Parathyroid adenoma (tissue), 2 donors: Measurements from ENCODE around the gene TDO2.

Experiments used
- H2AFZ ChIP-seq: fragments of 300-600 bp; sonication (generic); one replicate; pipeline ENCODE4 v1.7.0; 2017; ENCODE audit warnings: antibody characterized with exemption, mild to moderate bottlenecking
- H3K27ac ChIP-seq: fragments of 300-600 bp; sonication (generic); one replicate; pipeline ENCODE4 v1.7.0; 2017
- H3K27me3 ChIP-seq: fragments of 300-600 bp; sonication (generic); one replicate; pipeline ENCODE4 v1.7.0; 2017; ENCODE audit warnings: low read length; ENCODE audit not compliant: control insufficient read depth, insufficient read depth
- H3K36me3 ChIP-seq: fragments of 300-600 bp; sonication (generic); one replicate; pipeline ENCODE4 v1.7.0; 2017; ENCODE audit warnings: low read length; ENCODE audit not compliant: control insufficient read depth, insufficient read depth
- H3K4me1 ChIP-seq: fragments of 300-600 bp; sonication (generic); one replicate; pipeline ENCODE4 v1.7.0; 2017; ENCODE audit warnings: control low read depth
- H3K4me2 ChIP-seq: fragments of 300-600 bp; sonication (generic); one replicate; pipeline ENCODE4 v1.7.0; 2017; ENCODE audit warnings: low read length
- H3K4me3 ChIP-seq: fragments of 300-600 bp; sonication (generic); one replicate; pipeline ENCODE4 v1.7.0; 2017; ENCODE audit warnings: low read depth, low read length
- H3K79me2 ChIP-seq: fragments of 300-600 bp; sonication (generic); one replicate; pipeline ENCODE4 v1.7.0; 2017; ENCODE audit warnings: control low read depth
- H3K9ac ChIP-seq: fragments of 300-600 bp; sonication (generic); one replicate; pipeline ENCODE4 v1.7.0; 2017; ENCODE audit warnings: mild to moderate bottlenecking
- H3K9me3 ChIP-seq: fragments of 300-600 bp; sonication (generic); one replicate; pipeline ENCODE4 v1.7.0; 2017; ENCODE audit warnings: low read length; ENCODE audit not compliant: control insufficient read depth
- TF ChIP-seq, protein P1 (sequence below): fragments of 300-600 bp; sonication (generic); IDR thresholded peaks from one replicate; pipeline ENCODE4 v1.7.0; 2017; ENCODE audit warnings: antibody characterized with exemption, mild to moderate bottlenecking
- donor health status: primary hyperparathyroidism.

Gene TDO2

DNA sequence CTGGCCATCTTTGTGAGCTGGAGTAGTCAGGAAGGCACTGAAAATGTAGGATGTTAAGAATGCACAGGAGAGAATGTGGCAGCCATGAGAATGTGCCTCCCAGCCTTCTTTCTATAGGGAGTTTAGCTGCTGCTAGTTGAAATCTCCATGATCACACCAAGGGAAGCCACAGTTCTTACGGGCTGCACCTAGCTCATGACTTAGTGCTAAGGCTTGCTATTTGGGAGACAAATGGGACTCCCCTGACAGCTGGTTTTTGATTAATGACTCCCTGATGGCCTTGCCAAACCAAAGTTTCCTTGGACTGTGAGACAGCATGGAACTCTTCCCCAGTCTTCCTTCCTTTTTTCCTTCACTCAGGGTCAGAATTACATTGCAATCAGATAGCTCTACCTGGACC is 41.0 kb downstream of the TDO2 start:
- Histone ChIP-seq H3K4me1 (no peaks in the 10 kb centered on the region), H3K36me3 (no peaks in the 10 kb centered on the region), H3K9me3 (no peaks in the 10 kb centered on the region), H3K27ac (no peak overlapping the region), H3K79me2 (no peaks in the 10 kb centered on the region), H2AFZ (no peak overlapping the region), H3K27me3 (no peaks in the 10 kb centered on the region), H3K4me3 (no peak overlapping the region), H3K4me2 (no peak overlapping the region), H3K9ac (no peak overlapping the region)
- TF ChIP-seq, protein P1, sequence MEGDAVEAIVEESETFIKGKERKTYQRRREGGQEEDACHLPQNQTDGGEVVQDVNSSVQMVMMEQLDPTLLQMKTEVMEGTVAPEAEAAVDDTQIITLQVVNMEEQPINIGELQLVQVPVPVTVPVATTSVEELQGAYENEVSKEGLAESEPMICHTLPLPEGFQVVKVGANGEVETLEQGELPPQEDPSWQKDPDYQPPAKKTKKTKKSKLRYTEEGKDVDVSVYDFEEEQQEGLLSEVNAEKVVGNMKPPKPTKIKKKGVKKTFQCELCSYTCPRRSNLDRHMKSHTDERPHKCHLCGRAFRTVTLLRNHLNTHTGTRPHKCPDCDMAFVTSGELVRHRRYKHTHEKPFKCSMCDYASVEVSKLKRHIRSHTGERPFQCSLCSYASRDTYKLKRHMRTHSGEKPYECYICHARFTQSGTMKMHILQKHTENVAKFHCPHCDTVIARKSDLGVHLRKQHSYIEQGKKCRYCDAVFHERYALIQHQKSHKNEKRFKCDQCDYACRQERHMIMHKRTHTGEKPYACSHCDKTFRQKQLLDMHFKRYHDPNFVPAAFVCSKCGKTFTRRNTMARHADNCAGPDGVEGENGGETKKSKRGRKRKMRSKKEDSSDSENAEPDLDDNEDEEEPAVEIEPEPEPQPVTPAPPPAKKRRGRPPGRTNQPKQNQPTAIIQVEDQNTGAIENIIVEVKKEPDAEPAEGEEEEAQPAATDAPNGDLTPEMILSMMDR = no peak

- H3K36me3 ChIP-seq = no peaks in the 10 kb centered on the region
- H3K27me3 ChIP-seq = no peaks in the 10 kb centered on the region
- no peak overlapping the region for H3K4me2 ChIP-seq
- no peak overlapping the region for H3K4me3 ChIP-seq
- no peaks in the 10 kb centered on the region for H3K9me3 ChIP-seq
- TF ChIP-seq, protein P1 = no peak
- no peak overlapping the region for H3K27ac ChIP-seq
- H2AFZ ChIP-seq = no peak overlapping the region
- no peak overlapping the region for H3K9ac ChIP-seq
- no peaks in the 10 kb centered on the region for H3K79me2 ChIP-seq
- H3K4me1 ChIP-seq = no peaks in the 10 kb centered on the region
Observed at GRCh38 chr4:155946486-155946885, 43.0 kb downstream of the TDO2 start.

DNA sequence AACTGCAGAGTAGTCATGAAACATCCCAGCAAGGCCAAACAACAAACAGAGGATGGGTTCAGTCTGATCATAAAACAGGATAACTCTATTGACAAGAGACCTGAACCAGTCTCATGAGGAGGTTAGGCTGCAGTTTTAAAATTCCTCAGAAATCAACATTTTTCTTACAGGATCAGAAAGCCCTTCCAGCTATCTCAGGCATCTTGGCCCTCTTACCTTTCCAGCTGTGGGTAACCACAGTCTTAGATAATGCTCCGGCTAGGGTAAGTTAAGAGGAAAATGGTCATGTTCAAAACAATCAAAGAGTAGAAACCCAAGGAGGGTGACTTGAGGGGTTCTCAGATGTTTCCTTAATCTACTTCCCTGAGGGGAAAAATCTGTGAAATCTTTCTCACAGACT is 45.0 kb downstream of the TDO2 start:
- TF ChIP-seq, protein P1 = no peak
- H2AFZ ChIP-seq = no peak overlapping the region
- H3K79me2 ChIP-seq = no peaks in the 10 kb centered on the region
- no peak overlapping the region for H3K27ac ChIP-seq
- no peak overlapping the region for H3K9ac ChIP-seq
- H3K4me2 ChIP-seq = no peak overlapping the region
- no peaks in the 10 kb centered on the region for H3K4me1 ChIP-seq
- no peaks in the 10 kb centered on the region for H3K36me3 ChIP-seq
- no peaks in the 10 kb centered on the region for H3K9me3 ChIP-seq
- no peak overlapping the region for H3K4me3 ChIP-seq
- H3K27me3 ChIP-seq = no peaks in the 10 kb centered on the region

DNA sequence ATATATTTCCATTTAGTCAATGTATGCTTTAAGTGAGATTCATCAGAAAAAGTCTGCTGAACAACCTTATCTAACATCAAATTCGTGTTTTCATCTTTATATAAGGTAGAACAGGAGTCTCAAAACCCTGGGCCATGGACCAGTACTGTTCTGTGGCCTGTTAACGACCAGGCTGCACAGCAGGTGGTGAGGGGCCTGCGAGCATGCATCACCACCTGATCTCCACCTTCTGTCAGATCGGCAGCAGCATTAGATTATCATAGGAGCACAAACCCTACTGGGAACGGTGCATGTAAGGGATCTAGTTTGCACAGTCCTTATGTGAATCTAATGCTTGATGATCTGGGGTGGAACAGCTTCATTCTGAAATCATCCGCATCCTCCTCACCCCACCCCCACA is 47.0 kb downstream of the TDO2 start:
- no peak overlapping the region for H3K4me3 ChIP-seq
- TF ChIP-seq, protein P1 = no peak
- no peaks in the 10 kb centered on the region for H3K9me3 ChIP-seq
- no peaks in the 10 kb centered on the region for H3K79me2 ChIP-seq
- H3K9ac ChIP-seq = no peak overlapping the region
- no peaks in the 10 kb centered on the region for H3K27me3 ChIP-seq
- H3K27ac ChIP-seq = no peak overlapping the region
- no peaks in the 10 kb centered on the region for H3K4me1 ChIP-seq
- no peak overlapping the region for H2AFZ ChIP-seq
- H3K36me3 ChIP-seq = no peaks in the 10 kb centered on the region
- no peak overlapping the region for H3K4me2 ChIP-seq

DNA sequence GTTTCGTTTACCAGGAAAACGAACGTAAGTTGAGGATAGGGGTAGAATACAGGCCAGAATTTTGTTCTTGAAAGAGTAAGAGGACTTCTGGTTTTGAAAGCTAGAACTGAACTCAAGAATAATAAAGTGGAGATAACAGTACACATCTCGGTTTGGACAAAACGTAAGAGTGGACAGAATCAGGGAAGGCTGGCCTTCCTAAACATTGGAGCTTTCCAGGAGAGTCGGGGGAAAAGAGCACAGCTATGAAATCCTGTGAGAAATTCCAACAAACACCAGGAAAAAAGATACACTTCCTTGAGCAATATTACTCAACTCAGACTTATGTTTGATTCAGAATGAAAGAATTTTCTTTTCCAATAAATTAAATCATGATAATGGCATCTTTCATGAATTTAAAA is 49.0 kb downstream of the TDO2 start:
- H3K36me3 ChIP-seq = no peaks in the 10 kb centered on the region
- H3K27ac ChIP-seq = peak overlapping the region; percentile 5
- no peaks in the 10 kb centered on the region for H3K4me1 ChIP-seq
- TF ChIP-seq, protein P1 = no peak
- no peak overlapping the region for H3K9ac ChIP-seq
- no peaks in the 10 kb centered on the region for H3K27me3 ChIP-seq
- H3K4me3 ChIP-seq = no peak overlapping the region
- no peak overlapping the region for H3K4me2 ChIP-seq
- H2AFZ ChIP-seq = peak overlapping the region; percentile 97
- no peaks in the 10 kb centered on the region for H3K79me2 ChIP-seq
- H3K9me3 ChIP-seq = no peaks in the 10 kb centered on the region
